Cardiac septum (tissue), 1 donor: ENCODE measurements around the gene GPATCH4. TPM values are rescaled to one million over a fixed set of nuclear protein-coding genes. Genes with fewer than 3 reads are reported as not detected.
"Not testable (repeated sequence)": the region's sequence is repeated elsewhere in the genome, so short reads cannot be mapped to it uniquely, and the experiment has no call there.

Source experiments
- DNase-seq: peaks from one replicate; pipeline ENCODE4 v3.0.0-alpha.2; 2020; ENCODE audit warnings: low spot score
- intact Hi-C: fragments of 100-400 bp; cut with DNase I; formaldehyde crosslinking; loops from one replicate; pipeline ENCODE4 v1.14.0; 2022
- total RNA-seq: library from RNA; stranded (reverse); fragmentation: NEBNext Ultra II Directional; extraction: Animal tissue kit (Norgen Biotek cat#: 25700); gene quantifications from one replicate; pipeline ENCODE4 v1.2.1, GENCODE V29; 2021
- donor health status: DM: no; HTN: no; CAD: no.

GPATCH4 gene
- total RNA-seq, 1 donor from 2014 or later: 15.5 TPM

GRCh38 chr1:156601892-156602291 lies 613 bp upstream of the GPATCH4 start:
- no peak for DNase-seq
- intact Hi-C loops: loop anchor here (2.0 kb wide), 1 partner anchor 145 kb away; no protein-coding TSS in a partner anchor

GRCh38 chr1:156600733-156601121 lies 552 bp downstream of the GPATCH4 start:
- DNase-seq: peak; percentile 41
- intact Hi-C loops: loop anchor here (2.0 kb wide), 1 partner anchor 144 kb away; no protein-coding TSS in a partner anchor

GRCh38 chr1:156599811-156600210 lies 1.5 kb downstream of the GPATCH4 start:
- intact Hi-C loops: loop anchor here (2.0 kb wide), 1 partner anchor 143 kb away; no protein-coding TSS in a partner anchor
- DNase-seq: peak; percentile 10

GRCh38 chr1:156598731-156599432 lies 2.4 kb downstream of the GPATCH4 start:
- peak; percentile 4 for DNase-seq
- intact Hi-C loops: no loop called here

- DNase-seq: peak; percentile 62
- intact Hi-C loops: no loop called here
Measured at GRCh38 chr1:156598125-156598524, 3.2 kb downstream of the GPATCH4 start.

- peak; percentile 57 for DNase-seq
- intact Hi-C loops: no loop called here
Measured at GRCh38 chr1:156596426-156596825, 4.9 kb downstream of the GPATCH4 start.

GRCh38 chr1:156595016-156595415 lies 6.3 kb downstream of the GPATCH4 start:
- intact Hi-C loops: no loop called here
- DNase-seq: no peak

- DNase-seq: no peak
- intact Hi-C loops: loop anchor here (5.0 kb wide), 1 partner anchor 87 kb away; no protein-coding TSS in a partner anchor
Measured at GRCh38 chr1:156594190-156594589, 7.1 kb downstream of the GPATCH4 start.

- intact Hi-C loops: loop anchor here (5.0 kb wide), 1 partner anchor 86 kb away; no protein-coding TSS in a partner anchor
- peak; percentile 39 for DNase-seq
Measured at GRCh38 chr1:156593661-156593989, 7.7 kb downstream of the GPATCH4 start.

- DNase-seq: no peak
- intact Hi-C loops: loop anchor here (5.0 kb wide), 1 partner anchor 86 kb away; no protein-coding TSS in a partner anchor
Measured at GRCh38 chr1:156592910-156593660, 8.2 kb downstream of the GPATCH4 start.

GRCh38 chr1:156592158-156592909 lies 8.9 kb downstream of the GPATCH4 start:
- no peak for DNase-seq
- intact Hi-C loops: loop anchor here (5.0 kb wide), 1 partner anchor 85 kb away; no protein-coding TSS in a partner anchor

GRCh38 chr1:156591432-156592157 lies 9.7 kb downstream of the GPATCH4 start, which contains the start of gene NAXE:
TSS of gene NAXE (plus strand) at chr1:156591776. CDS start at chr1:156591805, 29 bp downstream.
- intact Hi-C loops: loop anchor here (5.0 kb wide), 1 partner anchor 84 kb away; no protein-coding TSS in a partner anchor

GRCh38 chr1:156591181-156591431 lies 10.2 kb downstream of the GPATCH4 start:
- intact Hi-C loops: loop anchor here (5.0 kb wide), 1 partner anchor 84 kb away; no protein-coding TSS in a partner anchor
- no peak for DNase-seq

More at GRCh38 chr1:156591432-156592157, 9.7 kb downstream of the GPATCH4 start, which contains the start of gene NAXE:
- DNase-seq: peak; percentile 93

- DNase-seq: no peak
Measured at GRCh38 chr1:156590326-156591180, 10.7 kb downstream of the GPATCH4 start.

GRCh38 chr1:156589546-156589945 lies 11.7 kb downstream of the GPATCH4 start:
- no peak for DNase-seq
- intact Hi-C loops: no loop called here

More at GRCh38 chr1:156590326-156591180, 10.7 kb downstream of the GPATCH4 start:
- intact Hi-C loops: loop anchor here (5.0 kb wide), 1 partner anchor 83 kb away; no protein-coding TSS in a partner anchor

- intact Hi-C loops: loop anchor here (2.0 kb wide), 1 partner anchor 19 kb away; no protein-coding TSS in a partner anchor
- DNase-seq: not testable (repeated sequence)
Measured at GRCh38 chr1:156587927-156588326, 13.4 kb downstream of the GPATCH4 start.

GRCh38 chr1:156586892-156587477 lies 14.3 kb downstream of the GPATCH4 start:
- intact Hi-C loops: loop anchor here (2.0 kb wide), 1 partner anchor 20 kb away; no protein-coding TSS in a partner anchor
- DNase-seq: no peak

GRCh38 chr1:156586323-156586722 lies 15.0 kb downstream of the GPATCH4 start:
- no peak for DNase-seq
- intact Hi-C loops: loop anchor here (2.0 kb wide), 1 partner anchor 20 kb away; no protein-coding TSS in a partner anchor
